Measurements from ENCODE around the gene KRT6B.
A peak's percentile ranks its signal among the peaks of the same experiment; 100 is the strongest.
"Not testable (repeated sequence)": the region's sequence is repeated elsewhere in the genome, so short reads cannot be mapped to it uniquely, and the experiment has no call there.

KRT6B gene

GRCh38 chr12:52493172-52493571 is 41.2 kb upstream of the KRT6B start, which contains the start of gene KRT6A:
Gene KRT6A, minus strand, starts transcription at chr12:52493257. Its CDS starts 69 bp downstream, at chr12:52493188.
- no peaks in the 10 kb centered on the region for H3K36me3 ChIP-seq (ENCODE audit: control insufficient read depth, insufficient read depth, low read length, severe bottlenecking)
- peaks cover 37% of the 10 kb centered on the region for H3K27me3 ChIP-seq (replicated peaks; ENCODE audit: control insufficient read depth, insufficient read depth, low read length)
- H3K9ac ChIP-seq (ENCODE audit: low read length) = peak within 1 kb of the TSS; percentile 29
- peak within 1 kb of the TSS; percentile 1 for H3K4me3 ChIP-seq (ENCODE audit: low read length)
- H3K9me3 ChIP-seq (ENCODE audit: control insufficient read depth, low read length) = peaks cover 3% of the 10 kb centered on the region
- H3K4me1 ChIP-seq (ENCODE audit: control insufficient read depth, insufficient read depth, low read length) = peaks cover 39% of the 10 kb centered on the region
- DNase-seq (ENCODE audit: low read depth) = no peak

- not testable (repeated sequence) for H3K9me3 ChIP-seq (ENCODE audit: control insufficient read depth, low read length); DNase-seq (ENCODE audit: low read depth); H3K36me3 ChIP-seq (ENCODE audit: control insufficient read depth, insufficient read depth, low read length, severe bottlenecking); H3K9ac ChIP-seq (ENCODE audit: low read length); H3K4me3 ChIP-seq (ENCODE audit: low read length)
- peaks cover 39% of the 10 kb centered on the region for H3K4me1 ChIP-seq (ENCODE audit: control insufficient read depth, insufficient read depth, low read length)
- H3K27me3 ChIP-seq (replicated peaks; ENCODE audit: control insufficient read depth, insufficient read depth, low read length) = peaks cover 37% of the 10 kb centered on the region
Measured at GRCh38 chr12:52492405-52492804, 40.5 kb upstream of the KRT6B start.

- H3K9ac ChIP-seq (ENCODE audit: low read length); H3K9me3 ChIP-seq (ENCODE audit: control insufficient read depth, low read length); H3K4me3 ChIP-seq (ENCODE audit: low read length); H3K36me3 ChIP-seq (ENCODE audit: control insufficient read depth, insufficient read depth, low read length, severe bottlenecking); DNase-seq (ENCODE audit: low read depth): not testable (repeated sequence)
- H3K4me1 ChIP-seq (ENCODE audit: control insufficient read depth, insufficient read depth, low read length) = peaks cover 32% of the 10 kb centered on the region
- peaks cover 43% of the 10 kb centered on the region for H3K27me3 ChIP-seq (replicated peaks; ENCODE audit: control insufficient read depth, insufficient read depth, low read length)
Measured at GRCh38 chr12:52491495-52491894, 39.5 kb upstream of the KRT6B start.

GRCh38 chr12:52488736-52489135 is 36.8 kb upstream of the KRT6B start:
- no peak overlapping the region for H3K4me3 ChIP-seq (ENCODE audit: low read length)
- H3K9me3 ChIP-seq (ENCODE audit: control insufficient read depth, low read length) = peaks cover 23% of the 10 kb centered on the region
- no peaks in the 10 kb centered on the region for H3K36me3 ChIP-seq (ENCODE audit: control insufficient read depth, insufficient read depth, low read length, severe bottlenecking)
- H3K9ac ChIP-seq (ENCODE audit: low read length) = no peak overlapping the region
- DNase-seq (ENCODE audit: low read depth) = no peak
- peaks cover 4% of the 10 kb centered on the region for H3K4me1 ChIP-seq (ENCODE audit: control insufficient read depth, insufficient read depth, low read length)
- peaks cover 50% of the 10 kb centered on the region for H3K27me3 ChIP-seq (replicated peaks; ENCODE audit: control insufficient read depth, insufficient read depth, low read length)

- DNase-seq (ENCODE audit: low read depth); H3K4me1 ChIP-seq (ENCODE audit: control insufficient read depth, insufficient read depth, low read length); H3K4me3 ChIP-seq (ENCODE audit: low read length); H3K9ac ChIP-seq (ENCODE audit: low read length); H3K36me3 ChIP-seq (ENCODE audit: control insufficient read depth, insufficient read depth, low read length, severe bottlenecking): not testable (repeated sequence)
- Histone ChIP-seq H3K27me3 (replicated peaks; ENCODE audit: control insufficient read depth, insufficient read depth, low read length) (peaks cover 55% of the 10 kb centered on the region), H3K9me3 (ENCODE audit: control insufficient read depth, low read length) (peaks cover 23% of the 10 kb centered on the region)
Measured at GRCh38 chr12:52487744-52488443, 35.9 kb upstream of the KRT6B start.

GRCh38 chr12:52487211-52487610 is 35.3 kb upstream of the KRT6B start:
- no peak overlapping the region for H3K4me3 ChIP-seq (ENCODE audit: low read length)
- DNase-seq (ENCODE audit: low read depth) = no peak

GRCh38 chr12:52486166-52487105 is 34.5 kb upstream of the KRT6B start:
- peaks cover 51% of the 10 kb centered on the region for H3K27me3 ChIP-seq (replicated peaks; ENCODE audit: control insufficient read depth, insufficient read depth, low read length)
- no peak overlapping the region for H3K4me3 ChIP-seq (ENCODE audit: low read length)
- H3K9ac ChIP-seq (ENCODE audit: low read length) = no peak overlapping the region
- H3K36me3 ChIP-seq (ENCODE audit: control insufficient read depth, insufficient read depth, low read length, severe bottlenecking) = no peaks in the 10 kb centered on the region
- H3K4me1 ChIP-seq (ENCODE audit: control insufficient read depth, insufficient read depth, low read length) = no peaks in the 10 kb centered on the region
- DNase-seq (ENCODE audit: low read depth) = no peak
- peaks cover 23% of the 10 kb centered on the region for H3K9me3 ChIP-seq (ENCODE audit: control insufficient read depth, low read length)

More at GRCh38 chr12:52487211-52487610, 35.3 kb upstream of the KRT6B start:
- H3K4me1 ChIP-seq (ENCODE audit: control insufficient read depth, insufficient read depth, low read length) = no peaks in the 10 kb centered on the region
- H3K36me3 ChIP-seq (ENCODE audit: control insufficient read depth, insufficient read depth, low read length, severe bottlenecking) = no peaks in the 10 kb centered on the region
- peaks cover 55% of the 10 kb centered on the region for H3K27me3 ChIP-seq (replicated peaks; ENCODE audit: control insufficient read depth, insufficient read depth, low read length)
- H3K9me3 ChIP-seq (ENCODE audit: control insufficient read depth, low read length) = peaks cover 23% of the 10 kb centered on the region
- H3K9ac ChIP-seq (ENCODE audit: low read length) = no peak overlapping the region

GRCh38 chr12:52480073-52480472 is 28.1 kb upstream of the KRT6B start:
- Histone ChIP-seq H3K4me3 (ENCODE audit: low read length) (no peak overlapping the region), H3K36me3 (ENCODE audit: control insufficient read depth, insufficient read depth, low read length, severe bottlenecking) (no peaks in the 10 kb centered on the region), H3K9me3 (ENCODE audit: control insufficient read depth, low read length) (peaks cover 31% of the 10 kb centered on the region), H3K4me1 (ENCODE audit: control insufficient read depth, insufficient read depth, low read length) (no peaks in the 10 kb centered on the region), H3K9ac (ENCODE audit: low read length) (no peak overlapping the region), H3K27me3 (replicated peaks; ENCODE audit: control insufficient read depth, insufficient read depth, low read length) (peaks cover 18% of the 10 kb centered on the region)
- no peak for DNase-seq (ENCODE audit: low read depth)

GRCh38 chr12:52477651-52478050 is 25.7 kb upstream of the KRT6B start:
- peaks cover 11% of the 10 kb centered on the region for H3K27me3 ChIP-seq (replicated peaks; ENCODE audit: control insufficient read depth, insufficient read depth, low read length)
- no peak overlapping the region for H3K9ac ChIP-seq (ENCODE audit: low read length)
- H3K4me3 ChIP-seq (ENCODE audit: low read length) = no peak overlapping the region
- no peak for DNase-seq (ENCODE audit: low read depth)
- peaks cover 24% of the 10 kb centered on the region for H3K9me3 ChIP-seq (ENCODE audit: control insufficient read depth, low read length)
- H3K36me3 ChIP-seq (ENCODE audit: control insufficient read depth, insufficient read depth, low read length, severe bottlenecking) = no peaks in the 10 kb centered on the region
- no peaks in the 10 kb centered on the region for H3K4me1 ChIP-seq (ENCODE audit: control insufficient read depth, insufficient read depth, low read length)

GRCh38 chr12:52474212-52474611 is 22.3 kb upstream of the KRT6B start:
- Histone ChIP-seq H3K36me3 (ENCODE audit: control insufficient read depth, insufficient read depth, low read length, severe bottlenecking) (no peaks in the 10 kb centered on the region), H3K9me3 (ENCODE audit: control insufficient read depth, low read length) (peaks cover 24% of the 10 kb centered on the region), H3K4me1 (ENCODE audit: control insufficient read depth, insufficient read depth, low read length) (no peaks in the 10 kb centered on the region), H3K4me3 (ENCODE audit: low read length) (no peak overlapping the region), H3K9ac (ENCODE audit: low read length) (no peak overlapping the region), H3K27me3 (replicated peaks; ENCODE audit: control insufficient read depth, insufficient read depth, low read length) (peaks cover 16% of the 10 kb centered on the region)
- DNase-seq (ENCODE audit: low read depth) = no peak

- Histone ChIP-seq H3K4me3 (ENCODE audit: low read length) (no peak within 1 kb of the TSS), H3K4me1 (ENCODE audit: control insufficient read depth, insufficient read depth, low read length) (no peaks in the 10 kb centered on the region), H3K9me3 (ENCODE audit: control insufficient read depth, low read length) (peaks cover 24% of the 10 kb centered on the region), H3K36me3 (ENCODE audit: control insufficient read depth, insufficient read depth, low read length, severe bottlenecking) (no peaks in the 10 kb centered on the region), H3K9ac (ENCODE audit: low read length) (no peak within 1 kb of the TSS), H3K27me3 (replicated peaks; ENCODE audit: control insufficient read depth, insufficient read depth, low read length) (peaks cover 16% of the 10 kb centered on the region)
- DNase-seq (ENCODE audit: low read depth) = no peak
Measured at GRCh38 chr12:52473768-52474167, 21.8 kb upstream of the KRT6B start, which contains the start of gene KRT6C. Gene KRT6C, minus strand, starts transcription at chr12:52473805. Its CDS starts 68 bp downstream, at chr12:52473737.
